Activated T-helper 1 cell treated with anti-CD3 and anti-CD28 coated beads, Interleukin-12 subunit alpha, Interleukin-12 subunit beta, Interleukin-2, Interleukin-4 antibody, amounts not matched to agents 30 ng/mL and 10 ng/mL and 1 ng/mL, durations not matched to agents 14 hours and 24 hours and 36 hours (primary cell): Measurements from ENCODE around the gene LEAP2. TPM values are rescaled to one million over a fixed set of nuclear protein-coding genes. Genes with fewer than 3 reads are reported as not detected.

ENCODE experiments used
- DNase-seq: peaks from one replicate; pipeline ENCODE4 v3.0.0; 2021; ENCODE audit warnings: low spot score
- H3K27ac Mint-ChIP-seq: one replicate; pipeline ENCODE4 v1.8.0; 2021; ENCODE audit warnings: mild to moderate bottlenecking, mixed read lengths
- H3K27me3 Mint-ChIP-seq: one replicate; pipeline ENCODE4 v1.8.0; 2022; ENCODE audit warnings: mild to moderate bottlenecking, moderate library complexity, mixed read lengths; ENCODE audit not compliant: insufficient read depth
- H3K36me3 Mint-ChIP-seq: one replicate; pipeline ENCODE4 v1.8.0; 2021; ENCODE audit warnings: low read depth, mixed read lengths
- H3K4me1 Mint-ChIP-seq: one replicate; pipeline ENCODE4 v1.8.0; 2021; ENCODE audit warnings: low read depth, mixed read lengths
- H3K4me3 Mint-ChIP-seq: one replicate; pipeline ENCODE4 v1.8.0; 2021; ENCODE audit warnings: mild to moderate bottlenecking, moderate library complexity, mixed read lengths
- H3K9me3 Mint-ChIP-seq: one replicate; pipeline ENCODE4 v1.8.0; 2021; ENCODE audit warnings: mixed read lengths
- intact Hi-C: fragments of 100-400 bp; cut with micrococcal nuclease; formaldehyde crosslinking; loops from one replicate; pipeline ENCODE4 v1.15.1; 2024
- total RNA-seq: library from RNA; stranded (reverse); gene quantifications from 2 replicates; pipeline ENCODE4 v1.2.3, GENCODE V29; 2022

LEAP2 gene
- total RNA-seq, 1 donor from 2014 or later = 4.9 TPM

GRCh38 chr5:132872788-132873118, 715 bp upstream of the LEAP2 start:
- Mint-ChIP-seq H3K36me3 (peaks cover 30% of the 10 kb centered on the region), H3K27ac (no peak overlapping the region), H3K27me3 (no peaks in the 10 kb centered on the region), H3K9me3 (no peaks in the 10 kb centered on the region), H3K4me1 (peaks cover 17% of the 10 kb centered on the region), H3K4me3 (no peak overlapping the region)
- no peak for DNase-seq
- intact Hi-C loops = no loop called here

- DNase-seq = no peak
- Mint-ChIP-seq H3K27ac (no peak overlapping the region), H3K4me1 (peaks cover 7% of the 10 kb centered on the region), H3K9me3 (no peaks in the 10 kb centered on the region), H3K36me3 (peaks cover 30% of the 10 kb centered on the region), H3K27me3 (no peaks in the 10 kb centered on the region), H3K4me3 (no peak overlapping the region)
- intact Hi-C loops = no loop called here
Observed at GRCh38 chr5:132873930-132874271, 433 bp downstream of the LEAP2 start.

- intact Hi-C loops = no loop called here
- H3K27me3 Mint-ChIP-seq = no peaks in the 10 kb centered on the region
- no peak for DNase-seq
- H3K9me3 Mint-ChIP-seq = no peaks in the 10 kb centered on the region
- H3K4me3 Mint-ChIP-seq = no peak overlapping the region
- no peak overlapping the region for H3K27ac Mint-ChIP-seq
- no peaks in the 10 kb centered on the region for H3K4me1 Mint-ChIP-seq
- peaks cover 29% of the 10 kb centered on the region for H3K36me3 Mint-ChIP-seq
Observed at GRCh38 chr5:132876020-132876759, 2.7 kb downstream of the LEAP2 start.

- Mint-ChIP-seq H3K4me1 (no peaks in the 10 kb centered on the region), H3K9me3 (no peaks in the 10 kb centered on the region), H3K27ac (no peak overlapping the region), H3K27me3 (no peaks in the 10 kb centered on the region), H3K36me3 (peaks cover 26% of the 10 kb centered on the region), H3K4me3 (no peak overlapping the region)
- intact Hi-C loops = no loop called here
- DNase-seq = no peak
Observed at GRCh38 chr5:132877466-132877865, 4.0 kb downstream of the LEAP2 start.

GRCh38 chr5:132877938-132878337, 4.5 kb downstream of the LEAP2 start:
- Mint-ChIP-seq H3K36me3 (peaks cover 26% of the 10 kb centered on the region), H3K9me3 (no peaks in the 10 kb centered on the region), H3K4me1 (no peaks in the 10 kb centered on the region), H3K27me3 (no peaks in the 10 kb centered on the region), H3K4me3 (no peak overlapping the region), H3K27ac (no peak overlapping the region)
- no peak for DNase-seq
- intact Hi-C loops = no loop called here

- no peak for DNase-seq
- H3K9me3 Mint-ChIP-seq = no peaks in the 10 kb centered on the region
- no peak overlapping the region for H3K4me3 Mint-ChIP-seq
- H3K27me3 Mint-ChIP-seq = no peaks in the 10 kb centered on the region
- intact Hi-C loops = loop anchor here (1.0 to 2.0 kb wide), 4 partner anchors 17 to 497 kb away; partner anchors contain the start of genes GDF9, SHROOM1 and UQCRQ
- peaks cover 48% of the 10 kb centered on the region for H3K36me3 Mint-ChIP-seq
- H3K4me1 Mint-ChIP-seq = peaks cover 24% of the 10 kb centered on the region
- peak overlapping the region; percentile 22 for H3K27ac Mint-ChIP-seq
Observed at GRCh38 chr5:132883261-132883834, 9.9 kb downstream of the LEAP2 start.

GRCh38 chr5:132884548-132884947, 11.1 kb downstream of the LEAP2 start:
- no peaks in the 10 kb centered on the region for H3K27me3 Mint-ChIP-seq
- H3K9me3 Mint-ChIP-seq = no peaks in the 10 kb centered on the region
- no peak overlapping the region for H3K4me3 Mint-ChIP-seq
- H3K27ac Mint-ChIP-seq = no peak overlapping the region
- intact Hi-C loops = no loop called here
- peaks cover 48% of the 10 kb centered on the region for H3K36me3 Mint-ChIP-seq
- DNase-seq = no peak
- H3K4me1 Mint-ChIP-seq = peaks cover 24% of the 10 kb centered on the region

GRCh38 chr5:132886064-132886823, 12.8 kb downstream of the LEAP2 start:
- H3K4me1 Mint-ChIP-seq = peaks cover 29% of the 10 kb centered on the region
- DNase-seq = no peak
- H3K27me3 Mint-ChIP-seq = no peaks in the 10 kb centered on the region
- no peak overlapping the region for H3K27ac Mint-ChIP-seq
- no peak overlapping the region for H3K4me3 Mint-ChIP-seq
- intact Hi-C loops = no loop called here
- peaks cover 42% of the 10 kb centered on the region for H3K36me3 Mint-ChIP-seq
- H3K9me3 Mint-ChIP-seq = no peaks in the 10 kb centered on the region

- intact Hi-C loops = no loop called here
Observed at GRCh38 chr5:132887283-132887682, 13.8 kb downstream of the LEAP2 start.

GRCh38 chr5:132889501-132889900, 16.0 kb downstream of the LEAP2 start:
- H3K36me3 Mint-ChIP-seq = peaks cover 55% of the 10 kb centered on the region
- no peak for DNase-seq
- peaks cover 20% of the 10 kb centered on the region for H3K4me1 Mint-ChIP-seq
- no peak overlapping the region for H3K27ac Mint-ChIP-seq
- intact Hi-C loops = no loop called here
- no peaks in the 10 kb centered on the region for H3K9me3 Mint-ChIP-seq
- no peak overlapping the region for H3K4me3 Mint-ChIP-seq
- no peaks in the 10 kb centered on the region for H3K27me3 Mint-ChIP-seq

More at GRCh38 chr5:132887283-132887682, 13.8 kb downstream of the LEAP2 start:
- Mint-ChIP-seq H3K27me3 (no peaks in the 10 kb centered on the region), H3K9me3 (no peaks in the 10 kb centered on the region), H3K27ac (no peak overlapping the region), H3K36me3 (peaks cover 48% of the 10 kb centered on the region), H3K4me3 (no peak overlapping the region), H3K4me1 (peaks cover 29% of the 10 kb centered on the region)
- no peak for DNase-seq

- Mint-ChIP-seq H3K36me3 (peaks cover 57% of the 10 kb centered on the region), H3K4me3 (no peak overlapping the region), H3K27ac (no peak overlapping the region), H3K9me3 (no peaks in the 10 kb centered on the region), H3K27me3 (no peaks in the 10 kb centered on the region), H3K4me1 (peaks cover 15% of the 10 kb centered on the region)
- no peak for DNase-seq
- intact Hi-C loops = loop anchor here (10.0 kb wide), 1 partner anchor 134 kb away; the partner anchor contains the start of gene ZCCHC10
Observed at GRCh38 chr5:132890817-132891216, 17.3 kb downstream of the LEAP2 start.

- Mint-ChIP-seq H3K9me3 (no peaks in the 10 kb centered on the region), H3K4me3 (no peak overlapping the region), H3K27ac (no peak overlapping the region), H3K27me3 (no peaks in the 10 kb centered on the region), H3K36me3 (peaks cover 54% of the 10 kb centered on the region), H3K4me1 (peaks cover 22% of the 10 kb centered on the region)
- DNase-seq = no peak
- intact Hi-C loops = loop anchor here (10.0 kb wide), 1 partner anchor 129 kb away; the partner anchor contains the start of gene ZCCHC10
Observed at GRCh38 chr5:132895719-132896305, 22.3 kb downstream of the LEAP2 start.

GRCh38 chr5:132896685-132897084, 23.2 kb downstream of the LEAP2 start:
- intact Hi-C loops = loop anchor here (10.0 kb wide), 1 partner anchor 128 kb away; the partner anchor contains the start of gene ZCCHC10
- no peaks in the 10 kb centered on the region for H3K27me3 Mint-ChIP-seq
- H3K27ac Mint-ChIP-seq = peak overlapping the region; percentile 83
- no peaks in the 10 kb centered on the region for H3K9me3 Mint-ChIP-seq
- peaks cover 22% of the 10 kb centered on the region for H3K4me1 Mint-ChIP-seq
- DNase-seq = no peak
- peaks cover 58% of the 10 kb centered on the region for H3K36me3 Mint-ChIP-seq
- H3K4me3 Mint-ChIP-seq = no peak overlapping the region
